SH-SY5Y (cell line): Measurements from ENCODE around the gene FNDC11.

Source experiments
- GATA2 ChIP-seq: IDR thresholded peaks from 2 replicates; pipeline ENCODE4 v1.6.1; 2011; ENCODE audit warnings: mild to moderate bottlenecking, low read depth, low read length
- GATA3 ChIP-seq: IDR thresholded peaks from 2 replicates; pipeline ENCODE4 v1.6.1; 2011; ENCODE audit warnings: low read depth, mild to moderate bottlenecking, low read length, moderate library complexity

- TF ChIP-seq GATA2 (no peak), GATA3 (no peak)
Observed at GRCh38 chr20:63521602-63522001, 32.4 kb upstream of the FNDC11 start.
